ENCODE measurements around the gene RFX5. TPM values are rescaled to one million over a fixed set of nuclear protein-coding genes. Genes with fewer than 3 reads are reported as not detected.

The RFX5 gene
- total and polyA plus RNA-seq, 2 of the 13 experiments (the other 11 are each of a cell fraction or from before 2014, with no cell fraction given) = 17.9 to 36.2 TPM

DNA sequence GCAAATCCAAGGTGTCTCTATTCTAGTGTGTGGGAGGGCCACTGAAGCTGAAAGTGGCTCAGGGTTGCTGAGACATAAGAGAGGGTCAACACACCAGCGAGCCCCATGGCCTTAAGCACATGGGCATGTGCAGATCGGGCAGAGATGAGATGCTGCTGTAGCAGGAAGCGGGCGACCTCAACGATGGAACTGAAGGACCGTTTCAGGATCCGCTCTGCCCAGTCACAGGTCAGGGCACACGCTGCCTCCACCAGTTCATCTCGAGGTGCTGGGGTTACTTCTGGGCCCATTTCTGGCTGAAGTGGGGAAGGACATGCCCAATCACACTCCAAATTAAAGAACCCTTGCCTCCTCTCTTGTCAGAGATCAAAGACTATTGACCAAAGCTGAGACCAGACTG is 3.5 kb downstream of the RFX5 start:
- Histone ChIP-seq H4K20me1 (ENCODE audit: insufficient read depth, low read length) (no peaks in the 10 kb centered on the region), H3K27me3 (ENCODE audit: control insufficient read depth in 1 of 2, insufficient read depth in 2 of 2, low read length in 2 of 2) (no peaks in the 10 kb centered on the region), H3K36me3 (replicated peaks in 1 of 2; ENCODE audit: control insufficient read depth in 1 of 2, insufficient read depth in 2 of 2, low read length in 2 of 2) (peaks cover 7 to 24% of the 10 kb centered on the region in 2 experiments; a peak in 3 of 5 replicates), H3K4me3 (replicated peaks in 1 of 3; ENCODE audit: insufficient read depth in 1 of 3, low read depth in 2 of 3, low read length in 3 of 3) (no peak overlapping the region), H3K9me3 (ENCODE audit: low read length) (no peaks in the 10 kb centered on the region), H2AFZ (ENCODE audit: low read length) (no peak overlapping the region), H3K27ac (ENCODE audit: extremely low read length, insufficient read depth, low read length) (no peak overlapping the region), H3K4me1 (ENCODE audit: insufficient read depth, low read length) (peaks cover 19% of the 10 kb centered on the region), H3K4me2 (ENCODE audit: low read depth, low read length) (no peak overlapping the region), H3K79me2 (ENCODE audit: insufficient read depth, low read length) (no peaks in the 10 kb centered on the region), H3K9ac (ENCODE audit: insufficient read depth, low read depth, low read length) (no peak overlapping the region)
- intact Hi-C loops (cut with micrococcal nuclease; ENCODE audit: unreplicated experiment) = no loop called here
- ChIA-PET POLR2A (no interaction called here), CTCF (ENCODE audit: low intra/inter-chr PET ratio, low total read pairs) (no interaction called here)
- in situ Hi-C loops (cut with HindIII; ENCODE audit: extremely low pct_ligation_motif_present, low pct_unique_long_range_greater_than_20kb) = loop anchor here (5.0 kb wide), 1 partner anchor 41 kb away; no protein-coding TSS in a partner anchor
- DNase-seq (ENCODE audit: low spot score) (no peak), FAIRE-seq (no peak), ATAC-seq (no peak)
- TF ChIP-seq ZNF546 (CRISPR knock-in tag; conservative IDR thresholded peaks at IDR 0.05) = no peak
- no peak for TF ChIP-seq ZSCAN22 (CRISPR knock-in tag; IDR thresholded peaks at IDR 0.05)
- TF ChIP-seq ZNF143 (CRISPR knock-in tag; IDR thresholded peaks at IDR 0.05) = no peak
- no peak for TF ChIP-seq SMARCC2 (IDR thresholded peaks at IDR 0.05)
- TF ChIP-seq NR1H2 (CRISPR knock-in tag; IDR thresholded peaks at IDR 0.05; ENCODE audit: borderline replicate concordance, low read depth) = no peak
- TF ChIP-seq DNMT3B (CRISPR knock-in tag; conservative IDR thresholded peaks at IDR 0.05) = no peak
- TF ChIP-seq NFE2L2 (IDR thresholded peaks at IDR 0.05; ENCODE audit: low read length) = no peak
- TF ChIP-seq, protein P1, sequence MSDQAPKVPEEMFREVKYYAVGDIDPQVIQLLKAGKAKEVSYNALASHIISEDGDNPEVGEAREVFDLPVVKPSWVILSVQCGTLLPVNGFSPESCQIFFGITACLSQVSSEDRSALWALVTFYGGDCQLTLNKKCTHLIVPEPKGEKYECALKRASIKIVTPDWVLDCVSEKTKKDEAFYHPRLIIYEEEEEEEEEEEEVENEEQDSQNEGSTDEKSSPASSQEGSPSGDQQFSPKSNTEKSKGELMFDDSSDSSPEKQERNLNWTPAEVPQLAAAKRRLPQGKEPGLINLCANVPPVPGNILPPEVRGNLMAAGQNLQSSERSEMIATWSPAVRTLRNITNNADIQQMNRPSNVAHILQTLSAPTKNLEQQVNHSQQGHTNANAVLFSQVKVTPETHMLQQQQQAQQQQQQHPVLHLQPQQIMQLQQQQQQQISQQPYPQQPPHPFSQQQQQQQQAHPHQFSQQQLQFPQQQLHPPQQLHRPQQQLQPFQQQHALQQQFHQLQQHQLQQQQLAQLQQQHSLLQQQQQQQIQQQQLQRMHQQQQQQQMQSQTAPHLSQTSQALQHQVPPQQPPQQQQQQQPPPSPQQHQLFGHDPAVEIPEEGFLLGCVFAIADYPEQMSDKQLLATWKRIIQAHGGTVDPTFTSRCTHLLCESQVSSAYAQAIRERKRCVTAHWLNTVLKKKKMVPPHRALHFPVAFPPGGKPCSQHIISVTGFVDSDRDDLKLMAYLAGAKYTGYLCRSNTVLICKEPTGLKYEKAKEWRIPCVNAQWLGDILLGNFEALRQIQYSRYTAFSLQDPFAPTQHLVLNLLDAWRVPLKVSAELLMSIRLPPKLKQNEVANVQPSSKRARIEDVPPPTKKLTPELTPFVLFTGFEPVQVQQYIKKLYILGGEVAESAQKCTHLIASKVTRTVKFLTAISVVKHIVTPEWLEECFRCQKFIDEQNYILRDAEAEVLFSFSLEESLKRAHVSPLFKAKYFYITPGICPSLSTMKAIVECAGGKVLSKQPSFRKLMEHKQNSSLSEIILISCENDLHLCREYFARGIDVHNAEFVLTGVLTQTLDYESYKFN (CRISPR knock-in tag; conservative IDR thresholded peaks at IDR 0.05) = no peak
- TF ChIP-seq CEBPG (CRISPR knock-in tag; IDR thresholded peaks at IDR 0.05) = no peak
- TF ChIP-seq, protein P2, sequence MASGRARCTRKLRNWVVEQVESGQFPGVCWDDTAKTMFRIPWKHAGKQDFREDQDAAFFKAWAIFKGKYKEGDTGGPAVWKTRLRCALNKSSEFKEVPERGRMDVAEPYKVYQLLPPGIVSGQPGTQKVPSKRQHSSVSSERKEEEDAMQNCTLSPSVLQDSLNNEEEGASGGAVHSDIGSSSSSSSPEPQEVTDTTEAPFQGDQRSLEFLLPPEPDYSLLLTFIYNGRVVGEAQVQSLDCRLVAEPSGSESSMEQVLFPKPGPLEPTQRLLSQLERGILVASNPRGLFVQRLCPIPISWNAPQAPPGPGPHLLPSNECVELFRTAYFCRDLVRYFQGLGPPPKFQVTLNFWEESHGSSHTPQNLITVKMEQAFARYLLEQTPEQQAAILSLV (CRISPR knock-in tag; IDR thresholded peaks at IDR 0.05; ENCODE audit: borderline replicate concordance) = no peak
- TF ChIP-seq, protein P3, sequence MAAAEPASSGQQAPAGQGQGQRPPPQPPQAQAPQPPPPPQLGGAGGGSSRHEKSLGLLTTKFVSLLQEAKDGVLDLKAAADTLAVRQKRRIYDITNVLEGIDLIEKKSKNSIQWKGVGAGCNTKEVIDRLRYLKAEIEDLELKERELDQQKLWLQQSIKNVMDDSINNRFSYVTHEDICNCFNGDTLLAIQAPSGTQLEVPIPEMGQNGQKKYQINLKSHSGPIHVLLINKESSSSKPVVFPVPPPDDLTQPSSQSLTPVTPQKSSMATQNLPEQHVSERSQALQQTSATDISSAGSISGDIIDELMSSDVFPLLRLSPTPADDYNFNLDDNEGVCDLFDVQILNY (CRISPR knock-in tag; conservative IDR thresholded peaks at IDR 0.05) = no peak
- TF ChIP-seq, protein P4, sequence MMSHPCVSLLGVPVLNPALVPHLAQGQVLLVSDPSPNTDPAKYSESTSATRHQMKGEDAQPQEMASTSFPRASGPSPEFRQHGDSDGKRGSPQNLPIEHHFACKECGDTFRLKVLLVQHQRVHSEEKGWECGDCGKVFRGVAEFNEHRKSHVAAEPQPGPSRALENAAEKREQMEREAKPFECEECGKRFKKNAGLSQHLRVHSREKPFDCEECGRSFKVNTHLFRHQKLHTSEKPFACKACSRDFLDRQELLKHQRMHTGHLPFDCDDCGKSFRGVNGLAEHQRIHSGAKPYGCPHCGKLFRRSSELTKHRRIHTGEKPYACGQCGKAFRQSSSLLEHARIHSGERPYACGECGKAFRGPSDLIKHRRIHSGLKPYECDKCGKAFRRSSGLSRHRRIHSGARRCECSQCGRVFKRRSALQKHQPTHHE (CRISPR knock-in tag; IDR thresholded peaks at IDR 0.05; ENCODE audit: borderline replicate concordance) = no peak
- no peak for TF ChIP-seq ZNF253 (CRISPR knock-in tag; IDR thresholded peaks at IDR 0.05; ENCODE audit: borderline replicate concordance)
- TF ChIP-seq KLF9 (CRISPR knock-in tag; IDR thresholded peaks at IDR 0.05; ENCODE audit: low read depth) = no peak
- 90% methylated on average over 8 of the region's 9 CpGs for WGBS (ENCODE audit: low lambda C conversion rate)
- BruUV-seq (replicated peaks) = no TSS peak

Measured in HepG2 (cell line).